Sigmoid colon (tissue), 7 donors: ENCODE measurements around the gene PLTP. TPM values are rescaled to one million over a fixed set of nuclear protein-coding genes. Genes with fewer than 3 reads are reported as not detected.

Experiments used
- DNase-seq: peaks from one replicate; pipeline ENCODE4 v3.0.0-alpha.2; 2019
- H3K27ac ChIP-seq, 4 donors: fragments of 200-600 bp; sonication (generic); one replicate each; pipeline ENCODE4 v1.5.1; 2016 to 2019; ENCODE audit warnings: mild to moderate bottlenecking in 1 of 4
- H3K27me3 ChIP-seq, 3 donors: fragments of 200-600 bp; sonication (generic); one replicate each; pipeline ENCODE4 v1.5.1; 2019; ENCODE audit warnings: mild to moderate bottlenecking in 1 of 3
- H3K36me3 ChIP-seq, 4 donors: fragments of 200-600 bp; sonication (generic); one replicate each; pipeline ENCODE4 v1.5.1; 2016 to 2019
- H3K4me1 ChIP-seq, 4 donors: fragments of 200-600 bp; sonication (generic); one replicate each; pipeline ENCODE4 v1.5.1; 2017 to 2019
- H3K4me3 ChIP-seq, 4 donors: fragments of 200-600 bp; sonication (generic); one replicate each; pipeline ENCODE4 v1.5.1; 2017 to 2019; ENCODE audit warnings: mild to moderate bottlenecking in 2 of 4, moderate library complexity in 1 of 4
- H3K9me3 ChIP-seq, 4 donors: fragments of 200-600 bp in 3 of 4; sonication (generic) in 3 of 4; one replicate each; pipeline versions ENCODE4 v1.5.1 to v1.6.1; 2013 to 2019
- EP300 ChIP-seq, 4 donors: sonication (generic); formaldehyde crosslinking; IDR thresholded peaks; one replicate each; pipeline ENCODE4 v1.6.1; 2017; ENCODE audit warnings: antibody characterized with exemption in 4 of 4
- POLR2A ChIP-seq, 2 donors: fragments of 450-650 bp; IDR thresholded peaks; one replicate each; pipeline ENCODE4 v1.6.1; 2016; ENCODE audit warnings: antibody characterized with exemption in 2 of 2, mild to moderate bottlenecking in 2 of 2, moderate library complexity in 2 of 2
- POLR2AphosphoS5 ChIP-seq, 4 donors: sonication (generic); formaldehyde crosslinking; IDR thresholded peaks; one replicate each; pipeline ENCODE4 v1.6.1; 2017; ENCODE audit warnings: antibody characterized with exemption in 4 of 4
- WGBS, 2 donors: extraction: QIAGEN DNeasy Blood & Tissue Kit; methylation state at CpG; one replicate each; pipeline ENCODE4 v1.1.7; 2013; 5-methylcytosine and 5-hydroxymethylcytosine counted together
- intact Hi-C: fragments of 100-400 bp; cut with DNase I; formaldehyde crosslinking; loops from one replicate; pipeline ENCODE4 v1.15.1; 2023
- polyA plus RNA-seq, 3 donors: library from polyadenylated mRNA; stranded (reverse); fragments of 200-250 nt; gene quantifications; one replicate each; pipeline ENCODE4 v1.2.3, GENCODE V29; 2013
- total RNA-seq, 4 donors: library from RNA; depleted of rRNA; stranded (reverse); fragments of >200 nt; gene quantifications; one replicate each; pipeline ENCODE4 v1.1.0, GENCODE V29; 2016
- TF ChIP-seq, protein P1 (sequence below), 4 experiments: fragments of 450-650 bp in 3 of 4; fragments of 200-600 bp in 1 of 4; IDR thresholded peaks; one replicate each; pipeline ENCODE4 v1.5.1; 2016 to 2019; ENCODE audit warnings: antibody characterized with exemption in 4 of 4, mild to moderate bottlenecking in 3 of 4, moderate library complexity in 2 of 4
- donor health status: healthy with polysubstance abuse.
- donor health status: Bipolar disorder and iron deficiency.
- donor health status: healthy.

Gene PLTP
- total and polyA plus RNA-seq, 7 donors: 36.6 to 296 (median 68.7) TPM

DNA sequence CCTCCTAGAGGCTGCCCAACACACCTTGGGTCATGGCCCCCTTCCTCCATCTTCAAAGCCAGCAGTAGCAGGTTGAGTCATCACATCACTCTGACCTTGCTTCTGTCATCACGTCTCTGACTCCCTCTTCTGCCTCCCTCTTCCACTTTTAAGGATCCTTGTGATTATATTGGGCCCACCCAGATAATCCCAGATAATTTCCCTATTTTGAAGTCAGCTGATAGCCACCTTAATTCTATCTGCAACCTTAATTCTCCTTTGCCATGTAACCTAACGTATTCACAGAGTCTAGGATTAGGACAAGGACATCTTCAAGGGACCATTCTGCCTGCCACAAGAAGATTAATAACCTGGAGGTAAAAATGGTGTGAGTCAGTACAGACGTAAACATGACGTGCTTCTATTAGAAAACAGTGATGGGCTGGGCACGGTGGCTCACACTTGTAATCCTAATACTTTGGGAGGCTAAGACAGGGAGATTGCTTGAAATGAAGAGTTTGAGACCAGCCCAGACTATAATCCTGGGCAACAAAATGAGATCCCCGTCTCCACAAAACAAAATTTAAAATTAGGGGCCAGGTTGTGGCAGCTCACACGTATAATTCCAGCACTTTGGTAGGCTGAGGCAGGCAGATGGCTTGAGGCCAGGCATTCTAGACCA lies 51.3 kb downstream of the PLTP start:
- 62 to 77% methylated on average over 7 of the region's 7 CpGs for WGBS, 2 donors
- no peak for TF ChIP-seq POLR2AphosphoS5 (IDR thresholded peaks at IDR 0.05)
- TF ChIP-seq POLR2A (IDR thresholded peaks at IDR 0.05): no peak
- TF ChIP-seq, protein P1, sequence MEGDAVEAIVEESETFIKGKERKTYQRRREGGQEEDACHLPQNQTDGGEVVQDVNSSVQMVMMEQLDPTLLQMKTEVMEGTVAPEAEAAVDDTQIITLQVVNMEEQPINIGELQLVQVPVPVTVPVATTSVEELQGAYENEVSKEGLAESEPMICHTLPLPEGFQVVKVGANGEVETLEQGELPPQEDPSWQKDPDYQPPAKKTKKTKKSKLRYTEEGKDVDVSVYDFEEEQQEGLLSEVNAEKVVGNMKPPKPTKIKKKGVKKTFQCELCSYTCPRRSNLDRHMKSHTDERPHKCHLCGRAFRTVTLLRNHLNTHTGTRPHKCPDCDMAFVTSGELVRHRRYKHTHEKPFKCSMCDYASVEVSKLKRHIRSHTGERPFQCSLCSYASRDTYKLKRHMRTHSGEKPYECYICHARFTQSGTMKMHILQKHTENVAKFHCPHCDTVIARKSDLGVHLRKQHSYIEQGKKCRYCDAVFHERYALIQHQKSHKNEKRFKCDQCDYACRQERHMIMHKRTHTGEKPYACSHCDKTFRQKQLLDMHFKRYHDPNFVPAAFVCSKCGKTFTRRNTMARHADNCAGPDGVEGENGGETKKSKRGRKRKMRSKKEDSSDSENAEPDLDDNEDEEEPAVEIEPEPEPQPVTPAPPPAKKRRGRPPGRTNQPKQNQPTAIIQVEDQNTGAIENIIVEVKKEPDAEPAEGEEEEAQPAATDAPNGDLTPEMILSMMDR (IDR thresholded peaks at IDR 0.05): no peak
- no peak for TF ChIP-seq EP300 (IDR thresholded peaks at IDR 0.05)

DNA sequence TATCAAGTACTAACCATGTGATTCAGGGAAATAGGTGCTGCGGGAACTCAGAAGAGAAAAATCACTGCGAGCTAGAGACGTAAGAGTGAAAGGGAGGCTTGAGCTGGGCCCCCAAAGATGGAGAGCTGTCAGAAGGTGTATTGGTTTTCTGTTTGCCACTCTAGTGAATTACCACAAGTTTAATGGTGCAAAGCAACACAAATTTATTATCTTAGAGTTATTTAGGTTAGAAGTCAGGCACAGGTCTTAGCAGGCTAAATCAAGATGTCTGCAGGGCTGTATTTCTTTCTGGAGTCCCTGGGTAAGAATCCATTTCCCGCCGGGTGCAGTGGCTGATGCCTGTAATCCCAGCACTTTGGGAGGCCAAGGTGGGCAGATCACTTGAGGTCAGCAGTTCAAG lies 52.0 kb downstream of the PLTP start:
- WGBS, 2 donors: 95 to 97% methylated on average over 5 of the region's 5 CpGs
- no peak for DNase-seq
- TF ChIP-seq EP300 (IDR thresholded peaks at IDR 0.05): no peak
- TF ChIP-seq POLR2AphosphoS5 (IDR thresholded peaks at IDR 0.05): no peak
- no peak for TF ChIP-seq POLR2A (IDR thresholded peaks at IDR 0.05)
- TF ChIP-seq, protein P1 (IDR thresholded peaks at IDR 0.05): no peak
- Histone ChIP-seq H3K27ac (no peak overlapping the region), H3K27me3 (no peaks in the 10 kb centered on the region), H3K36me3 (no peaks in the 10 kb centered on the region), H3K9me3 (no peaks in the 10 kb centered on the region), H3K4me3 (no peak overlapping the region), H3K4me1 (peaks cover 0 to 37% (median 31%) of the 10 kb centered on the region in 4 donors)
- intact Hi-C loops: no loop called here

More for the DNA sequence above, 51.3 kb downstream of the PLTP start:
- no peaks in the 10 kb centered on the region for H3K9me3 ChIP-seq
- peaks cover 0 to 29% (median 23%) of the 10 kb centered on the region in 4 donors for H3K4me1 ChIP-seq
- intact Hi-C loops: no loop called here
- no peaks in the 10 kb centered on the region for H3K27me3 ChIP-seq
- no peak overlapping the region for H3K4me3 ChIP-seq
- H3K27ac ChIP-seq: no peak overlapping the region
- peak; percentile 3 for DNase-seq
- no peaks in the 10 kb centered on the region for H3K36me3 ChIP-seq

DNA sequence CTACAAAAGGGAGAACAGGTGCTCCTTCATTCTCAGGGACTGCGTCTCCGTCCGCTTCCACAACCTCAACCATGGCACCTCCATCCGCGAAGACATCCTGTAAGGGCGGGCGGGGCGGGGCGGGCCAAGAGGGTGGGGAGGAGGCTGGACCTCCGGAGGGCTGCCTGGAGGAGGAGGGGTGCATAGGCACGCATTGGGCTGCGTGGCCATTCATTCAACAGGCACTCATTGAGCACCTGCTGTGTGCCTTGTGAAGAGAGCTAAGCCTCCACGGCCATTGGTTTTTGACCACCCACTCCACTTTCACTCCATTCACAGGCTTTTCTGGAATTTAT lies 54.1 kb downstream of the PLTP start:
- H3K4me1 ChIP-seq: peaks cover 0 to 46% (median 34%) of the 10 kb centered on the region in 4 donors
- TF ChIP-seq EP300 (IDR thresholded peaks at IDR 0.05) (no peak), POLR2A (IDR thresholded peaks at IDR 0.05) (no peak), POLR2AphosphoS5 (IDR thresholded peaks at IDR 0.05) (no peak)
- TF ChIP-seq, protein P1 (IDR thresholded peaks at IDR 0.05): no peak
- intact Hi-C loops: no loop called here

DNA sequence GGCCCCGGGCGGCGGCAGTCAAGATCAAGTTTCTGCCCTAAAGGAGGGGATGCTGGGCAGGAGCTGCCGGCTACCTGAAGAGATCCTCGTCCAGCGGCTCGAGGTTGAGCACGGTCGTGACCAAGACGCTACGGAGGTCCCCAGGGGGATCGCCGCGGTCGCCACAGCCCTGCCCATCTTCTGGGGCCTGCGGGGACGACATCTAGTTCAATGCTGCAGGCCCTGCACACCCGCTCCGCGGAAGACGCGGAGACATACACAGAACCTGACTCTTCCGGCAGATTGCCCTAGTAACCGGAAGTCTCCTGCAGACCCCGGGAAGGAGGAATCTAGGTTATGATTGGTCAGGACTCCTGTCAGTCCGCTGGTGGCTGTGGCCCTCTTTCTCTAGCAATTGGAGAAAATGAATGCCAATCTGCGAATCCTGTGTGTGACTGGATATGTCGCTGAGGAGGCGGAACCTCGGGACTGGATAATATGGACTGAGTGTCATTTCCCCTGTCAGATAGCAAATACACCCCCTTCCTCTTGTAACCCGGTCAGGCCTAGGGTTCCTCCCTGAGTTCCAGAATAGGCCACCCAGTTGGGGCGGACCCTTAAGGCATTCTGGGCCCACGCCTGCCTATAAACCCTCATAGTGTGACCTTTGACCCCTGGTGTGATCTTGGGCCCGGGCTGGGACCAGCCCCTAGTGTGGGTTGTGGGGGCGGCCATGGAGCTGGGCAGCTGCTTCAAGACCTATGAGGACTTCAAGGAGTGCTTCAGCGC lies 54.7 kb downstream of the PLTP start, which contains the start of the genes ACOT8 and ZSWIM3:
Gene ACOT8, minus strand, starts transcription at position 279 of the 768 bp plus-strand sequence. Its CDS starts 77 bp downstream, at position 202.
Gene ZSWIM3, plus strand, starts transcription at position 501 of the 768 bp plus-strand sequence. Its CDS starts 212 bp downstream, at position 713.
- Histone ChIP-seq H3K36me3 (peaks cover 0 to 12% (median 2%) of the 10 kb centered on the region in 4 donors), H3K27me3 (no peaks in the 10 kb centered on the region), H3K4me3 (peak within 1 kb of the TSS; percentile 57 to 91 (median 78)), H3K27ac (peak within 1 kb of the TSS; percentile 83 to 85 (median 84)), H3K9me3 (no peaks in the 10 kb centered on the region), H3K4me1 (peaks cover 0 to 46% (median 34%) of the 10 kb centered on the region in 4 donors)
- peak; percentile 99 for DNase-seq
- peak; percentile 52 to 54 for TF ChIP-seq POLR2A (IDR thresholded peaks at IDR 0.05)
- TF ChIP-seq POLR2AphosphoS5 (IDR thresholded peaks at IDR 0.05): peak; percentile 38 to 85 (median 84)
- TF ChIP-seq, protein P1 (IDR thresholded peaks at IDR 0.05): no peak
- 0% methylated on average over 36 of the region's 36 CpGs for WGBS, 2 donors
- intact Hi-C loops: no loop called here

More for the DNA sequence above, 54.1 kb downstream of the PLTP start:
- no peaks in the 10 kb centered on the region for H3K9me3 ChIP-seq
- no peaks in the 10 kb centered on the region for H3K27me3 ChIP-seq
- 10 to 20% methylated on average over 13 of the region's 13 CpGs for WGBS, 2 donors
- no peak for DNase-seq
- peak overlapping the region; percentile 57 to 91 (median 78) for H3K4me3 ChIP-seq
- peaks cover 0 to 10% (median under 1%) of the 10 kb centered on the region in 4 donors for H3K36me3 ChIP-seq
- H3K27ac ChIP-seq: peak overlapping the region; percentile 83 to 85 (median 84)
